Lung (tissue), 12 donors: ENCODE results near the gene NOTCH1. TPM values are rescaled to one million over a fixed set of nuclear protein-coding genes. Genes with fewer than 3 reads are reported as not detected.

Source experiments
- ATAC-seq: fragments of 200-7000 bp; cut with Tn5 transposase; one replicate; pipeline ENCODE4 v1.9.1; 2020; ENCODE audit warnings: moderate number of reproducible peaks; ENCODE audit not compliant: insufficient read depth, low FRiP score
- DNase-seq, 3 donors: peaks; one replicate each; pipeline ENCODE4 v3.0.0-alpha.2; 2013 to 2017
- H3K27ac ChIP-seq, 2 donors: one replicate each; pipeline ENCODE4 v1.5.1; 2013; ENCODE audit warnings: mild to moderate bottlenecking in 2 of 2, moderate library complexity in 2 of 2, control low read depth in 1 of 2, inconsistent platforms in 1 of 2, low read depth in 1 of 2, low read length in 1 of 2
- H3K27me3 ChIP-seq, 3 donors: one replicate each; pipeline ENCODE4 v1.5.1; 2013; ENCODE audit warnings: low read length in 2 of 3; ENCODE audit not compliant: control insufficient read depth in 3 of 3, insufficient read depth in 3 of 3
- H3K36me3 ChIP-seq, 4 donors: one replicate each; pipeline ENCODE4 v1.5.1; 2013; ENCODE audit warnings: low read length in 4 of 4, mild to moderate bottlenecking in 1 of 4, moderate library complexity in 1 of 4; ENCODE audit not compliant: control insufficient read depth in 4 of 4, insufficient read depth in 4 of 4
- H3K4me1 ChIP-seq, 5 donors: one replicate each; pipeline ENCODE4 v1.5.1; 2013; ENCODE audit warnings: low read length in 5 of 5, mild to moderate bottlenecking in 2 of 5, moderate library complexity in 1 of 5; ENCODE audit not compliant: control insufficient read depth in 5 of 5, insufficient read depth in 5 of 5
- H3K4me3 ChIP-seq: one replicate; pipeline ENCODE4 v1.5.1; 2013; ENCODE audit warnings: mild to moderate bottlenecking, control low read depth, moderate library complexity
- H3K9ac ChIP-seq, 2 donors: one replicate each; pipeline ENCODE4 v1.5.1; 2013; ENCODE audit warnings: low read length in 2 of 2, control low read depth in 1 of 2; ENCODE audit not compliant: insufficient read depth in 1 of 2
- H3K9me3 ChIP-seq, 4 donors: one replicate each; pipeline ENCODE4 v1.5.1; 2013; ENCODE audit warnings: low read length in 3 of 4, mild to moderate bottlenecking in 1 of 4, moderate library complexity in 1 of 4; ENCODE audit not compliant: control insufficient read depth in 4 of 4, insufficient read depth in 3 of 4
- WGBS, 2 donors: extraction: QIAGEN DNeasy Blood & Tissue Kit; methylation state at CpG; one replicate each; pipeline ENCODE4 v1.1.7; 2013; 5-methylcytosine and 5-hydroxymethylcytosine counted together
- polyA plus RNA-seq, 2 donors: library from polyadenylated mRNA; stranded (reverse); fragments of 200-250 nt; gene quantifications; one replicate each; pipeline ENCODE4 v1.2.1, GENCODE V29; 2013
- total RNA-seq, 2 donors: library from RNA; depleted of rRNA in 1 of 2; stranded (reverse); fragments of >200 nt in 1 of 2; gene quantifications; one replicate each; pipeline ENCODE4 v1.2.1, GENCODE V29; 2014 to 2021
- TF ChIP-seq, protein P1 (sequence below): IDR thresholded peaks from 2 replicates; pipeline ENCODE4 v1.5.1; 2012; ENCODE audit warnings: mild to moderate bottlenecking; ENCODE audit errors: control extremely low read depth, extremely low read depth
- donor health status: control.
- donor health status: control.
- donor health status: Bipolar disorder and iron deficiency.
- donor health status: healthy.
- donor health status: DM: yes; HTN: yes; CAD: no.

The NOTCH1 gene
- total and polyA plus RNA-seq, 4 donors: 23.9 to 101 (median 44.5) TPM

DNA sequence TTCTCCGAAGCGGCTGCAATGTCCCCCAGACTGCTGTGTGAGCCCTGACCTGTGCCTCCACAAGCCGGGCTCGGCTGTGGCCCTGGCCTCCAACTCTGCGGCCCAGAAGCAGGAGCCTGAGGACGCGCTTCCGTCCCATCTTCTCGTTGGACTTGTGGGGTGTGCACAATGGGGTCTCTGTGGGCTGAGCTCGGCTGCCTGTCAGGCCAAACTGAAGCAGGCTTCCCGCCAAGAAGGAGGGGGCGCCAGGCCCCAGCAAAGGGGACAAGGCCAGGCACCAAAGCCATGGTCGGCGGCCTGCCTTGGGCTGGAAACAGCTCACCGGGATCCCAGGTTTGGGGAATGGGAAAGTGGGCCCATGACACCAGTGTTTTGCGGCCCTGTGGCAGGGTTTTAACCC lies 4.1 kb downstream of the NOTCH1 start:
- no peak overlapping the region for H3K9ac ChIP-seq
- H3K27me3 ChIP-seq: no peaks in the 10 kb centered on the region
- DNase-seq (no peak), ATAC-seq (no peak)
- H3K9me3 ChIP-seq: no peaks in the 10 kb centered on the region
- peaks cover 0 to 30% (median 13%) of the 10 kb centered on the region in 5 donors for H3K4me1 ChIP-seq
- no peak overlapping the region for H3K4me3 ChIP-seq
- H3K36me3 ChIP-seq: peaks cover 0 to 37% (median 6%) of the 10 kb centered on the region in 4 donors
- peak overlapping the region in 1 of 2 donors; percentile 96 for H3K27ac ChIP-seq
- TF ChIP-seq, protein P1, sequence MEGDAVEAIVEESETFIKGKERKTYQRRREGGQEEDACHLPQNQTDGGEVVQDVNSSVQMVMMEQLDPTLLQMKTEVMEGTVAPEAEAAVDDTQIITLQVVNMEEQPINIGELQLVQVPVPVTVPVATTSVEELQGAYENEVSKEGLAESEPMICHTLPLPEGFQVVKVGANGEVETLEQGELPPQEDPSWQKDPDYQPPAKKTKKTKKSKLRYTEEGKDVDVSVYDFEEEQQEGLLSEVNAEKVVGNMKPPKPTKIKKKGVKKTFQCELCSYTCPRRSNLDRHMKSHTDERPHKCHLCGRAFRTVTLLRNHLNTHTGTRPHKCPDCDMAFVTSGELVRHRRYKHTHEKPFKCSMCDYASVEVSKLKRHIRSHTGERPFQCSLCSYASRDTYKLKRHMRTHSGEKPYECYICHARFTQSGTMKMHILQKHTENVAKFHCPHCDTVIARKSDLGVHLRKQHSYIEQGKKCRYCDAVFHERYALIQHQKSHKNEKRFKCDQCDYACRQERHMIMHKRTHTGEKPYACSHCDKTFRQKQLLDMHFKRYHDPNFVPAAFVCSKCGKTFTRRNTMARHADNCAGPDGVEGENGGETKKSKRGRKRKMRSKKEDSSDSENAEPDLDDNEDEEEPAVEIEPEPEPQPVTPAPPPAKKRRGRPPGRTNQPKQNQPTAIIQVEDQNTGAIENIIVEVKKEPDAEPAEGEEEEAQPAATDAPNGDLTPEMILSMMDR: no peak
- WGBS, 2 donors: 76 to 78% methylated on average over 16 of the region's 16 CpGs

DNA sequence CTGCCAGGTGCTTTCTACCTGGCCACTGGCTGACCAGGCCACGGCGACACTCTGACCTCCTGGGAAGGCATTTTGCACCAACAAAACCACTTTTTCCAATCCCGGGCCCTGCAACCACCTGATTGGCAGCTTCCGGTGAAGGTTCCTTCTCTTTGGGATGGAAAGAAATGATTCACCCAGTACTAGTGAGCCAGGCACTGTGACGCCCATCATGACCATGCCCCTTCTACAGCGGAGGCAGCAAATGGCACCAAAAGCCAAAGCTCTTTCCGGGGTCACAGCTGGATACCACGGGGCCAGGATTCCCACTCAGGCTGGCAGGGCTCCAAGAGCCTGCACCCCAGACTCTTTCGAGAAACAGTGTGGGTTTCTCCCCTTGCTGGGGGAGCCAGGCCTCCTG lies 4.7 kb downstream of the NOTCH1 start:
- H3K9me3 ChIP-seq: no peaks in the 10 kb centered on the region
- H3K4me1 ChIP-seq: peaks cover 0 to 35% (median 12%) of the 10 kb centered on the region in 5 donors
- TF ChIP-seq, protein P1: no peak
- no peak for ATAC-seq
- no peaks in the 10 kb centered on the region for H3K27me3 ChIP-seq
- H3K36me3 ChIP-seq: peaks cover 0 to 38% (median 6%) of the 10 kb centered on the region in 4 donors
- no peak overlapping the region for H3K9ac ChIP-seq
- H3K27ac ChIP-seq: peak overlapping the region in 1 of 2 donors; percentile 96
- H3K4me3 ChIP-seq: no peak overlapping the region
- DNase-seq: no peak
- WGBS, 2 donors: 61 to 71% methylated on average over 9 of the region's 9 CpGs

DNA sequence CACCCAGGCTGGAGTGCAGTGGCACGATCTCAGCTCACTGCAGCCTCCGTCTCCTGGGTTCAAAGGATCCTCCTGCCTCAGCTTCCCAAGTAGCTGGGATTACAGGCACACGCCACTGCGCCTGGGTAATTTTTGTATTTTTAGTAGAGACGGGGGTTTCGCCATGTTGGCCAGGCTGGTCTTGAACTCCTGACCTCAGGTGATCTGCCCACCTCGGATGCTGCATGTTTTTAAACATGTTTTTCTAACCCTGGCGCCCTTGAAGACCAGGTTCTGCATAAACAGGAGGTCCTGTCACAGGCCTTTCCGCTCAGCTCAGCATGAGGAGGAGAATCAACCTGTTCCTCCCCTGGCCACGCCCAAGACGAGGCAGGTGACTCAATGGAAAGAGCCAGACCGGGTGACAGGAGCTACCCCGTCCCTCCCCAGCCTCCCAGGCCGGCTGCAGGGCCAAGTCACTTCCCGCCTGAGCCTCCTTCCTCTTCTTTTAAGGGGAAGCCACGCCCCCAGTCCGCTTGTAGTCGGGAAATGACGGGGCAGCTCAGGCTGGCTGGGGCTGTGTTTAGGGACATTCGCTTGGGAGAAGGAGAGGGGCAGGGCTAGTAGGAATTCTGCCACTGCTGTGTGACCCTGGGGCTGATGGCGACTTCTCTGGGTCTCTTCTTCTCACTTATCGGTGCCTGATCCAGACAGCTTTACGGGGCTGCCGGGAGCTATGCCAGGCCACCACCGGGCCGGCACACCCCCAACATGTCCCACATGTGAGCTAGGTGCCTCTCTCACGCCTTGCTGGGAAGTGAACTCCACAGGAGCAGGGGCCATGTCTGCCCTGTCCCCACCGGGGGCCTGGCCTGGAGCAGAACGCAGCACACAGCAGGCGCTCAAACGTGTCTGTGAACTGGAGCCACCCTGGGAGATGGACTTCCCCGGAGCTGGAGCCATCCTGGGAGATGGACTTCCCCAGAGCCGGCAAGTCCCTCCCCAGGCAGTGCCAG lies 6.1 kb downstream of the NOTCH1 start:
- H3K27me3 ChIP-seq: no peaks in the 10 kb centered on the region
- peaks cover 0 to 38% (median 6%) of the 10 kb centered on the region in 4 donors for H3K36me3 ChIP-seq
- DNase-seq (peak; percentile 68 to 75 (median 69)), ATAC-seq (peak; percentile 86)
- peak overlapping the region; percentile 50 to 96 for H3K27ac ChIP-seq
- no peak overlapping the region for H3K9ac ChIP-seq
- TF ChIP-seq, protein P1: no peak
- H3K9me3 ChIP-seq: no peaks in the 10 kb centered on the region
- peaks cover 0 to 44% (median 18%) of the 10 kb centered on the region in 5 donors for H3K4me1 ChIP-seq
- WGBS, 2 donors: 26 to 30% methylated on average over 33 of the region's 33 CpGs
- no peak overlapping the region for H3K4me3 ChIP-seq
